GM15510 (cell line): ENCODE measurements around the gene QRFPR.

Experiments used
- POLR2A ChIP-seq: IDR thresholded peaks from 3 replicates; pipeline ENCODE4 v1.6.1; 2011; ENCODE audit warnings: borderline replicate concordance; ENCODE audit not compliant: insufficient read length; ENCODE audit errors: extremely low read depth

Gene QRFPR

DNA sequence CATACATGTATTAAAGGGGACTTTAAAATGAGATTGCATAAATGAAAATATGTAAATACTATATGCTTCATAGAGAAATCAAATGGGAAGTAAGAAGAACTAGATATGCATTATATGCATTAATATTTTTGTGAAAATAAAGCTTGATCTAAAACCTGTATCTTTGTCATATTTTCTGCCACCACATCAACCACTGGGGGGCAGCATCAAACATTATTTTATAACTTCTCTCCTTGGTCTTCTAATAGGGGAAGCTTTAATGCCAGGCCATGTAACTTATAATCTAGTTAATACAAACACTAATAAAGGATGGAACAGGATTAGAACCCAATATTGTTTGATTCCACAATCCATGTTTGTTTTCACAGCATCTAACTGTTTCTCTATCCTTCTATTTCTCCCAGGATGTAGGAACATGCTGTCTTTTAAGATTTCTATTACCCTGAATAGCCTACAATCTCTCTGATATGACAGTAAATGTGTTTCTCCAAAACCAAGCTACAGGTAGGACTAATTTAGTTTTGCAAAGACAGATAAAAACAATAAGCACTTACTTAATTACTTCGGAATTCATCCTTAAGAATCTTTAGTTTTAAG is 10.0 kb downstream of the QRFPR start:
- TF ChIP-seq POLR2A = no peak

GRCh38 chr4:121360495-121360894 is 20.3 kb downstream of the QRFPR start:
- no peak for TF ChIP-seq POLR2A

GRCh38 chr4:121358473-121358872 is 22.3 kb downstream of the QRFPR start:
- TF ChIP-seq POLR2A = no peak

- TF ChIP-seq POLR2A = no peak
Observed at GRCh38 chr4:121353213-121353612, 27.6 kb downstream of the QRFPR start.

GRCh38 chr4:121344098-121344497 is 36.7 kb downstream of the QRFPR start:
- no peak for TF ChIP-seq POLR2A

DNA sequence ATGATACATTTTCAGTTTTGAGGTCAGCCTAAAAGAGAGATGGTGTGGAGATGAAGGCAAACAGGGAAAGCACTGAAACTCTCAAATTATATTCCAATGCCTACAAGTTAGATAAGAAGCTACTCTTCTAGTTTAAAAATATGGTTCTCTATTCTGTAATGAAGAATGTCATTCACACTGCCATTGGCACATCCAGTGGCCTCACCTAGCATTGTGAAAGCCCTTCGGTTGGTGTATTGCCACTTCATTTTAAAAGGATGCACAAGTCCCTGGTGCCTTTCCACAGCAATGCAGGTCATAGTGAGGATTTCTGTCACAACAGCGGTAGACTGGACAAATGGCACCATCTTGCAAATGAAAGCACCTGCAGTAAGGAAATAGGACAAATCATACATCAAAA is 40.6 kb downstream of the QRFPR start:
- no peak for TF ChIP-seq POLR2A

- TF ChIP-seq POLR2A = no peak
Observed at GRCh38 chr4:121339824-121340223, 41.0 kb downstream of the QRFPR start.

DNA sequence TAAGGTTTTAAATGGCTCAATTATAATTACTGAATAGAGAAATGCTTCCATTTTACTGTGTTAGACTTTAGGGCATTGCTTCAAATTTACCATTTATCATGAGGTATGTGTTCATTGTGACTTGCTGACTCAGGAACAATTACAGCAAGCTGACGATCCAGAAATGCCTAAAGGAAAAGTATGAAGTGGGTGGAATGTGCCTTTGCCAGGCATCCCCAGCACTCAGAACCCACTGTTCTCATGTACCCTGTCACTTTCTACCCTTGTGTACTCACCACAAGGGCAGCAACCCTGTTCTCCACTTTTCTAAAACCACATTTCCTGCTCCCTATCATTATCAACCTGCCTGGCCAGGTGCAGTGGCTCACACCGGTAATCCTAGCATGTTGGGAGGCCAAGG is 41.5 kb downstream of the QRFPR start:
- TF ChIP-seq POLR2A = no peak

- TF ChIP-seq POLR2A = no peak
Observed at GRCh38 chr4:121338518-121338917, 42.3 kb downstream of the QRFPR start.

DNA sequence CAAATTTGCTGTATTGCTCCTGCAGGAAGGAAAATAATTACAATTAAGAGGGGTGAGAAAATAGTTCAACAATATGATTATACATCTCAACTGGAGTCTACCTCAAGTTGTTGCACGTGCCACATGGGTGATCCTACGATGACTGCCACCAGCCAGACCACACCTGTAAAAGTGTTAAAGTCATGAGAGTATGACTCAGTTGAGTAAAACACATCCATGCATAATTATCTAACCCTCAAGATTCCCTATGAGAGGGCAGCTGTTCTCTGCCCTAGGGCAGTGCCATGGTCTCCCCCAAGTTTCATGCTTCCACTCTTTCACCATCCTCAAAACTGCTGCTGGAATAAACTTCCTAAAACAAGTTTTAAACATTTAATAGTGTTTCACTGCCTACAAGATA is 44.1 kb downstream of the QRFPR start:
- TF ChIP-seq POLR2A = no peak

GRCh38 chr4:121330180-121330665 is 50.6 kb downstream of the QRFPR start:
- TF ChIP-seq POLR2A = no peak

GRCh38 chr4:121326597-121326996 is 54.2 kb downstream of the QRFPR start:
- TF ChIP-seq POLR2A = no peak

- TF ChIP-seq POLR2A = no peak
Observed at GRCh38 chr4:121324331-121324730, 56.5 kb downstream of the QRFPR start.

DNA sequence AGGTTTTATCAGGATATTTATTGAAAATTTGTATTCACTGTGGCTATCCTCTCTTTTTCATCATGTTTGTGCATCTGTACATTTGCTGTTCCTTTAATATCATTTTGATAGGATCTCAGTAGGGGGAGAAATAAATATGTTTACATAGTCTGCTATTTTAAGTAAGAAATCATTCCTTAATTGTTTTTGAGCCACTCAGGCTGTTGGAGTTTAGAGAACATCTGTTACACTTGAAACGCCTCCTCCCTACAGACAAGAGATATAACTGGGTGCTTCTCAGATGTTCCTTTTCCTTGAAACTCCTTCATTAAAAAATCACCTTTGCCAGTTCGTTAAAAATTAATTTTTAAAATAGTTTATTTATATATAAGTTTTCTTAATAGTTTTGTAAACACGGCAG is 59.4 kb downstream of the QRFPR start:
- TF ChIP-seq POLR2A = no peak

DNA sequence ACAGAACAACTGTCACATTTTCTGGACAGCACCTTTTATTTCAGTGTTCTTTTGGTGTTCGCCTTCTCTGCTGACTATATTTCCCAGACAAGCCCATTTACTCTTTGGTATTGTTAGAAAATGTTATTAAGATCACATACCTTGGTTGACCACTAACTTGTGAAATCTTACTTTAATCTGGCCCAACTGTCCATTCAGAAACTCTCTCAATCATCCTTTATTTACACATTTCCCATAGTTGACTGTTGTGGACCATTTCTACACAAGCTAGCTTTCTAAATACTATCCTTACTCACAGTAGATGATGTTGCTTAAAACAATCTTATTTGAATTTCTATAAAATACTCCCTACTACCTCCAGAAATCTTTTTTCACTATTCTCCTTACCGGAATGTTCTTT is 64.7 kb downstream of the QRFPR start:
- TF ChIP-seq POLR2A = no peak

GRCh38 chr4:121308828-121309227 is 72.0 kb downstream of the QRFPR start:
- no peak for TF ChIP-seq POLR2A

DNA sequence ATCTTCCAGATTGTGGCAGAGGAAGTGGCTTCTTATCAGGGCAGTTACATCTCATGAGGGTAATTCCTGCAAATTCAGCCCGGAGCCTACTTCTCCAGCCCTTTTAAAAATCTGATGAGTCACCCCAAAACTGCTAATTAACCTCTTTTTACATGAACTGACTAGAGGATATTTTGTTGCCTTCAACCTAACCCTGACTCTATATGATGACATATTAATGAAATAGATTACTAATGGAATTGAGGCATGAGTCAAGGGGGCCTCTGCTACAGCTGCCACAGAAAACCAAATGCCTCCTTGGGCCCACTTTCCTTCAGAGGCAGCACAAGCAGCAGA is 72.5 kb downstream of the QRFPR start:
- no peak for TF ChIP-seq POLR2A

- TF ChIP-seq POLR2A = no peak
Observed at GRCh38 chr4:121307445-121308327, 73.1 kb downstream of the QRFPR start.
